Kidney epithelial cell (primary cell): ENCODE measurements around the gene RBP4. TPM values are rescaled to one million over a fixed set of nuclear protein-coding genes. Genes with fewer than 3 reads are reported as not detected.
"Not testable (repeated sequence)": the region's sequence is repeated elsewhere in the genome, so short reads cannot be mapped to it uniquely, and the experiment has no call there.

Source experiments
- DNase-seq: peaks from one replicate; pipeline ENCODE4 v3.0.0-alpha.2; 2010; ENCODE audit warnings: low read depth
- H3K27me3 ChIP-seq: 2 replicates; pipeline ENCODE4 v1.6.0; 2011; ENCODE audit warnings: low read length; ENCODE audit not compliant: control insufficient read depth, insufficient read depth
- H3K36me3 ChIP-seq: 2 replicates; pipeline ENCODE4 v1.5.1; 2011; ENCODE audit warnings: low read length; ENCODE audit not compliant: control insufficient read depth, insufficient read depth
- H3K4me3 ChIP-seq: 2 replicates; pipeline ENCODE4 v1.5.1; 2011; ENCODE audit warnings: low read depth, mild to moderate bottlenecking, control low read depth, low read length
- total RNA-seq: library from RNA; depleted of rRNA; stranded (reverse); fragments of >200 nt; gene quantifications from 2 replicates; pipeline ENCODE4 v1.2.3, GENCODE V29; 2015
- TF ChIP-seq, protein P1 (sequence below): IDR thresholded peaks from 2 replicates; pipeline ENCODE4 v1.5.1; 2011; ENCODE audit warnings: mild to moderate bottlenecking, moderate library complexity, low read length, control low read depth, inconsistent platforms; ENCODE audit not compliant: insufficient read depth, poor library complexity, severe bottlenecking

Gene RBP4
- total RNA-seq, 1 donor from 2014 or later = not detected

GRCh38 chr10:93552780-93553179 lies 48.3 kb downstream of the RBP4 start:
- Histone ChIP-seq H3K4me3 (no peak overlapping the region), H3K36me3 (no peaks in the 10 kb centered on the region), H3K27me3 (peaks cover 4% of the 10 kb centered on the region)
- no peak for DNase-seq
- TF ChIP-seq, protein P1, sequence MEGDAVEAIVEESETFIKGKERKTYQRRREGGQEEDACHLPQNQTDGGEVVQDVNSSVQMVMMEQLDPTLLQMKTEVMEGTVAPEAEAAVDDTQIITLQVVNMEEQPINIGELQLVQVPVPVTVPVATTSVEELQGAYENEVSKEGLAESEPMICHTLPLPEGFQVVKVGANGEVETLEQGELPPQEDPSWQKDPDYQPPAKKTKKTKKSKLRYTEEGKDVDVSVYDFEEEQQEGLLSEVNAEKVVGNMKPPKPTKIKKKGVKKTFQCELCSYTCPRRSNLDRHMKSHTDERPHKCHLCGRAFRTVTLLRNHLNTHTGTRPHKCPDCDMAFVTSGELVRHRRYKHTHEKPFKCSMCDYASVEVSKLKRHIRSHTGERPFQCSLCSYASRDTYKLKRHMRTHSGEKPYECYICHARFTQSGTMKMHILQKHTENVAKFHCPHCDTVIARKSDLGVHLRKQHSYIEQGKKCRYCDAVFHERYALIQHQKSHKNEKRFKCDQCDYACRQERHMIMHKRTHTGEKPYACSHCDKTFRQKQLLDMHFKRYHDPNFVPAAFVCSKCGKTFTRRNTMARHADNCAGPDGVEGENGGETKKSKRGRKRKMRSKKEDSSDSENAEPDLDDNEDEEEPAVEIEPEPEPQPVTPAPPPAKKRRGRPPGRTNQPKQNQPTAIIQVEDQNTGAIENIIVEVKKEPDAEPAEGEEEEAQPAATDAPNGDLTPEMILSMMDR = no peak

DNA sequence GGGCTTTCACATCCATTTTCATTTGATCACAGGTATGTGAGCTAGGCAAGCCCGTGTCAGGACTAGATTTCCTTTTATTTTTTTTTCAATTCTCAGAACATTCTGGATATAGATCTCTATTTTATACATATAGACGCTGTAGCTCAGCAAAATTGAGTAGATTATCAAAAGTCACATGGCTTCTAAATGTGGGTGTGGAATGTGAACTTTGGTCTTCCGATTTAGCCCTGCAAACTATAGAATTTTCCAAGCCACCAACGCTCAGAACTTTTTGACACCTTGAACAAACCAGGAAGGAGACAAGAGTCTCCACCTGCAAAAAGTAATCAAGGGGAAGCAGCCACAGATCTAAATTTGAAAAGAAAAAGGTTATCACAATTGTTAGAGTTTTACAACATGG lies 50.4 kb downstream of the RBP4 start:
- H3K27me3 ChIP-seq = no peaks in the 10 kb centered on the region
- DNase-seq = no peak
- TF ChIP-seq, protein P1 = no peak
- H3K4me3 ChIP-seq = no peak overlapping the region
- no peaks in the 10 kb centered on the region for H3K36me3 ChIP-seq

DNA sequence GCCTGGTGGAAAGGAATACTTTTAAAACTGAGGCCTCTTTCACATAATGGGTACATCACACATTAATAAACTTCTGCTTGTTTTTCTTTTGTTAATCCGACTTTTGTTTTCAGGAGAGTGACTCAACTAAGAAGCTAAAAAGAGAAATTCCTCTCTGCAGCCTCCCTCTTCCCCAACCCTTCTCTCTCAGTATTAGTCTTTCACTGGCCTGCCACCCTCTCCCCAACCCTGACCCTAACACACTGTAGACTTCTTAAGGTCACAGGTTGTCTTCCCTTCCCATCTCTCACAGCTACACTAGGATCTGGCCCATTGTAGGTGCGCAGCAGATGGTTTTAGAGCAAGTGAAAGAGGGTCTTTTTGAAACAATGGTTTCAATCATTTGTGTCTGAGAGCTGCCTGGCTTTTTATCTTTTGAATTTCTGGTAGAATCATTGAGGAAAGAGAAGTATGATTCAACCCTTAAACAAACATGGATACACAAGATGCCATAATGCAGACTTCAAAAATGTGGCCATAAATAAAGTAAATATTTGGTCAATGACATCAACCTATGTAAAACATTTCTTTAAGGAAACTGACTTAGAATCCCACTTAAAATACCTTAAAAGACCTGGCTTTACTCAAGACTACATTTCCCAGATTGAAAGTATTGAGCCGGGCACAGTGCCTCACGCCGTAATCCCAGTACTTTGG lies 52.5 kb downstream of the RBP4 start:
- TF ChIP-seq, protein P1 = no peak

DNA sequence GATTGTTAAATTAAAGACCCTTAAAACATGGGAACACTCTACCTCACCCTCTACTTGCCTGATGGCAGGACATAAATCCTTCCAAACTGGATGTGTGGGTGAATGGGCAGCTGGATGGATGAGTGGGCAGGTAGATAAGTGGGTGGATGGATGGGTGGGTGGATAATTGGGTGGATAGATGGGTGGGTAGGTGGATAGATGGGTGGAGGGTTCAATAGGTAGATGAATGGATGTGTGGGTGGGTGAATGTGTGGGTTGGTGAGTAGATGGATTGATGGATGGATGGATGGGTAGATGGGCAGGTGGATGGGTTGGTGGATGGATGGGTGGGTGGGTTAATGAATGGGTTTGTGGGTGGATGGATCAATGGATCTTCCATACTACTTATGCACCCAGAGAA lies 53.5 kb downstream of the RBP4 start:
- Histone ChIP-seq H3K4me3 (no peak overlapping the region), H3K36me3 (no peaks in the 10 kb centered on the region), H3K27me3 (no peaks in the 10 kb centered on the region)
- TF ChIP-seq, protein P1 = no peak
- DNase-seq = no peak

More for the DNA sequence above, 52.5 kb downstream of the RBP4 start:
- Histone ChIP-seq H3K27me3 (no peaks in the 10 kb centered on the region), H3K4me3 (no peak overlapping the region), H3K36me3 (no peaks in the 10 kb centered on the region)
- no peak for DNase-seq

GRCh38 chr10:93546995-93547394 lies 54.0 kb downstream of the RBP4 start:
- not testable (repeated sequence) for DNase-seq, H3K27me3 ChIP-seq, H3K4me3 ChIP-seq, H3K36me3 ChIP-seq

DNA sequence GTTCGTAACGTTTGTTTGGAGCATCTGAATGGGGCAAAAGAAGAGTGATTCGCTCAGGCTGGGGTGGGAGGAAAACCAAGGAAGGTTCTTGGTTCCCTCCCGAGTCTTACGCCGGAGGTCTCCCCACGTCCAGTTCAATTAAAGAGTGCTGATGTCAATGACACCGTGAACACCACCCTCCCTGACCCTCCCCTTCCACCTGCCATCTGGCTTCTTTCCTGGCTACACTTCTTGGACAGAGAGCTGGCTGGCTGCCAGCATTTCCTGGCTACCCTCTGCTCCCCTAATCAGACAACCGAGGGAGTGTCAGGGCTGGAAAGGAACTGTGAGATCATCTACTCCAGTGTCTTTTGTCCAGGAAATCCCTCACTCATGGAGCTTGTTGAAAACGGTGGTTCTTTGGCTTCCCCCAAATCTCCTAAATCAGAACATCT lies 58.7 kb downstream of the RBP4 start:
- no peaks in the 10 kb centered on the region for H3K27me3 ChIP-seq
- no peaks in the 10 kb centered on the region for H3K36me3 ChIP-seq
- H3K4me3 ChIP-seq = no peak overlapping the region
- TF ChIP-seq, protein P1 = no peak
- DNase-seq = no peak

Other genes with a start within 250 kb of the RBP4 start
- gene MYOF, start 118.9 kb downstream of the RBP4 start, total RNA-seq = 141 and 142 TPM in 2 replicates
- gene CEP55, start 104.6 kb downstream of the RBP4 start, total RNA-seq = 7.6 and 11.4 TPM in 2 replicates
- gene FFAR4, start 34.6 kb downstream of the RBP4 start, total RNA-seq = not detected in 2 replicates
- gene PDE6C, start 11.3 kb upstream of the RBP4 start, total RNA-seq = not detected in 2 replicates
- 9.6 and 9.8 TPM in 2 replicates for gene FRA10AC1, start 101.4 kb upstream of the RBP4 start, total RNA-seq
- not detected in 2 replicates for gene LGI1, start 156.7 kb upstream of the RBP4 start, total RNA-seq